ENCODE results near the gene LEMD2. TPM values are rescaled to one million over a fixed set of nuclear protein-coding genes. Genes with fewer than 3 reads are reported as not detected.

Gene LEMD2
- polyA plus RNA-seq, 3 donors = 11.4 to 59.5 (median 13.8) TPM

GRCh38 chr6:33752646-33753015 is 36.3 kb downstream of the LEMD2 start:
- no peaks in the 10 kb centered on the region for H3K36me3 ChIP-seq (replicated peaks in 1 of 2; ENCODE audit: control insufficient read depth in 1 of 2, insufficient read depth in 2 of 2, low read length in 2 of 2)
- H3K9ac ChIP-seq (ENCODE audit: insufficient read depth, low read length, poor library complexity, severe bottlenecking) = no peak overlapping the region
- H3K4me2 ChIP-seq (replicated peaks; ENCODE audit: extremely low read depth, low read length, poor library complexity, severe bottlenecking) = no peak overlapping the region
- Mint-ChIP-seq H3K27ac (no peak overlapping the region), H3K4me3 (no peak overlapping the region), H3K4me1 (peaks cover 13% of the 10 kb centered on the region), H3K27me3 (ENCODE audit: low read depth in 3 of 3) (peaks cover 0 to 7% (median 4%) of the 10 kb centered on the region in 3 donors), H3K9me3 (no peaks in the 10 kb centered on the region), H3K36me3 (no peaks in the 10 kb centered on the region)
- H3K27ac ChIP-seq (ENCODE audit: low read depth in 1 of 2, low read length in 2 of 2) = no peak overlapping the region
- no peaks in the 10 kb centered on the region for H3K9me3 ChIP-seq (replicated peaks in 1 of 2; ENCODE audit: control insufficient read depth in 1 of 2, insufficient read depth in 1 of 2, low read length in 2 of 2)
- no CpG with 5 or more reads among the region's 1 CpG for WGBS (ENCODE audit: insufficient coverage)
- intact Hi-C loops (cut with micrococcal nuclease) = no loop called here
- H3K27me3 ChIP-seq (ENCODE audit: control insufficient read depth in 2 of 2, insufficient read depth in 2 of 2, low read length in 2 of 2) = no peaks in the 10 kb centered on the region
- no peak for DNase-seq
- H3K4me3 ChIP-seq (replicated peaks in 1 of 3; ENCODE audit: low read depth in 2 of 3, low read length in 3 of 3) = no peak overlapping the region
- H3K4me1 ChIP-seq (ENCODE audit: control insufficient read depth in 1 of 2, insufficient read depth in 2 of 2, low read length in 2 of 2) = no peaks in the 10 kb centered on the region
- no peak for TF ChIP-seq CTCF (IDR thresholded peaks at IDR 0.05)
- no peak overlapping the region for H2AFZ ChIP-seq (ENCODE audit: insufficient read depth, low read depth, low read length, poor library complexity, severe bottlenecking)
- H3K79me2 ChIP-seq (ENCODE audit: insufficient read depth, low read length) = no peaks in the 10 kb centered on the region
- no peaks in the 10 kb centered on the region for H4K20me1 ChIP-seq (ENCODE audit: insufficient read depth, low read length)

- Histone ChIP-seq H3K9me3 (replicated peaks in 1 of 2; ENCODE audit: control insufficient read depth in 1 of 2, insufficient read depth in 1 of 2, low read length in 2 of 2) (no peaks in the 10 kb centered on the region), H3K27me3 (ENCODE audit: control insufficient read depth in 2 of 2, insufficient read depth in 2 of 2, low read length in 2 of 2) (no peaks in the 10 kb centered on the region), H3K36me3 (replicated peaks in 1 of 2; ENCODE audit: control insufficient read depth in 1 of 2, insufficient read depth in 2 of 2, low read length in 2 of 2) (no peaks in the 10 kb centered on the region), H3K79me2 (ENCODE audit: insufficient read depth, low read length) (no peaks in the 10 kb centered on the region), H3K27ac (ENCODE audit: low read depth in 1 of 2, low read length in 2 of 2) (no peak overlapping the region), H3K4me1 (ENCODE audit: control insufficient read depth in 1 of 2, insufficient read depth in 2 of 2, low read length in 2 of 2) (no peaks in the 10 kb centered on the region), H4K20me1 (ENCODE audit: insufficient read depth, low read length) (no peaks in the 10 kb centered on the region), H3K9ac (ENCODE audit: insufficient read depth, low read length, poor library complexity, severe bottlenecking) (no peak overlapping the region), H2AFZ (ENCODE audit: insufficient read depth, low read depth, low read length, poor library complexity, severe bottlenecking) (no peak overlapping the region), H3K4me2 (replicated peaks; ENCODE audit: extremely low read depth, low read length, poor library complexity, severe bottlenecking) (no peak overlapping the region), H3K4me3 (replicated peaks in 1 of 3; ENCODE audit: low read depth in 2 of 3, low read length in 3 of 3) (no peak overlapping the region)
- WGBS (ENCODE audit: insufficient coverage) = 83% methylated on average over 8 of the region's 15 CpGs
- Mint-ChIP-seq H3K36me3 (no peaks in the 10 kb centered on the region), H3K9me3 (no peaks in the 10 kb centered on the region), H3K4me1 (peaks cover 13% of the 10 kb centered on the region), H3K4me3 (no peak overlapping the region), H3K27me3 (ENCODE audit: low read depth in 3 of 3) (peaks cover 0 to 9% (median 4%) of the 10 kb centered on the region in 3 donors), H3K27ac (no peak overlapping the region)
- intact Hi-C loops (cut with micrococcal nuclease) = no loop called here
- DNase-seq = no peak
- no peak for TF ChIP-seq CTCF (IDR thresholded peaks at IDR 0.05)
Observed at GRCh38 chr6:33751771-33752645, 36.9 kb downstream of the LEMD2 start.

Data from CD14-positive monocyte (primary cell).